Osteocyte (in vitro differentiated cells): ENCODE measurements around the gene APAF1. TPM values are rescaled to one million over a fixed set of nuclear protein-coding genes. Genes with fewer than 3 reads are reported as not detected.
A peak's percentile ranks its signal among the peaks of the same experiment; 100 is the strongest.

ENCODE experiments used
- DNase-seq: peaks from one replicate; pipeline ENCODE4 v3.0.0; 2021; ENCODE audit warnings: mixed read lengths; ENCODE audit not compliant: unreplicated experiment; ENCODE audit errors: extremely low spot score
- H3K27ac Mint-ChIP-seq: one replicate; pipeline ENCODE4 v1.8.0; 2021; ENCODE audit warnings: mild to moderate bottlenecking, mixed read lengths; ENCODE audit not compliant: unreplicated experiment
- H3K27me3 Mint-ChIP-seq: one replicate; pipeline ENCODE4 v1.8.0; 2021; ENCODE audit warnings: mixed read lengths; ENCODE audit not compliant: unreplicated experiment
- H3K36me3 Mint-ChIP-seq: one replicate; pipeline ENCODE4 v1.8.0; 2021; ENCODE audit warnings: mixed read lengths; ENCODE audit not compliant: unreplicated experiment
- H3K4me1 Mint-ChIP-seq: one replicate; pipeline ENCODE4 v1.8.0; 2021; ENCODE audit warnings: mixed read lengths; ENCODE audit not compliant: unreplicated experiment
- H3K4me3 Mint-ChIP-seq: one replicate; pipeline ENCODE4 v1.8.0; 2021; ENCODE audit warnings: mild to moderate bottlenecking, moderate library complexity, mixed read lengths; ENCODE audit not compliant: unreplicated experiment
- H3K9me3 Mint-ChIP-seq: one replicate; pipeline ENCODE4 v1.8.0; 2021; ENCODE audit warnings: mixed read lengths; ENCODE audit not compliant: unreplicated experiment
- CTCF ChIP-seq: fragments of 200-600 bp; sonication (generic); IDR thresholded peaks from 2 replicates; pipeline ENCODE4 v1.5.0; 2021; ENCODE audit warnings: antibody characterized with exemption, mild to moderate bottlenecking, moderate library complexity
- total RNA-seq: library from RNA; stranded (reverse); gene quantifications from 2 replicates; pipeline ENCODE4 v1.2.1, GENCODE V29; 2021

Gene APAF1
- total RNA-seq, 1 donor from 2014 or later = 14.4 TPM

GRCh38 chr12:98698603-98699463 is 53.7 kb downstream of the APAF1 start:
- no peak for DNase-seq
- Mint-ChIP-seq H3K9me3 (peaks cover 4% of the 10 kb centered on the region), H3K4me1 (peaks cover 23% of the 10 kb centered on the region), H3K27ac (no peak overlapping the region), H3K27me3 (no peaks in the 10 kb centered on the region), H3K36me3 (peaks cover 28% of the 10 kb centered on the region), H3K4me3 (no peak overlapping the region)
- TF ChIP-seq CTCF = no peak

GRCh38 chr12:98699586-98699985 is 54.5 kb downstream of the APAF1 start:
- Mint-ChIP-seq H3K4me3 (no peak overlapping the region), H3K9me3 (no peaks in the 10 kb centered on the region), H3K27me3 (no peaks in the 10 kb centered on the region), H3K36me3 (peaks cover 24% of the 10 kb centered on the region), H3K4me1 (peaks cover 23% of the 10 kb centered on the region), H3K27ac (no peak overlapping the region)
- no peak for DNase-seq
- no peak for TF ChIP-seq CTCF

- peaks cover 17% of the 10 kb centered on the region for H3K36me3 Mint-ChIP-seq
- H3K27me3 Mint-ChIP-seq = no peaks in the 10 kb centered on the region
- TF ChIP-seq CTCF = no peak
- H3K27ac Mint-ChIP-seq = peak overlapping the region; percentile 70
- peaks cover 21% of the 10 kb centered on the region for H3K4me1 Mint-ChIP-seq
- DNase-seq = no peak
- no peak overlapping the region for H3K4me3 Mint-ChIP-seq
- no peaks in the 10 kb centered on the region for H3K9me3 Mint-ChIP-seq
Measured at GRCh38 chr12:98701166-98701565, 56.1 kb downstream of the APAF1 start.

GRCh38 chr12:98709022-98709421 is 63.9 kb downstream of the APAF1 start:
- H3K27ac Mint-ChIP-seq = no peak overlapping the region
- H3K36me3 Mint-ChIP-seq = peaks cover 41% of the 10 kb centered on the region
- no peaks in the 10 kb centered on the region for H3K4me1 Mint-ChIP-seq
- DNase-seq = no peak
- H3K4me3 Mint-ChIP-seq = no peak overlapping the region
- no peaks in the 10 kb centered on the region for H3K27me3 Mint-ChIP-seq
- H3K9me3 Mint-ChIP-seq = no peaks in the 10 kb centered on the region
- TF ChIP-seq CTCF = no peak

GRCh38 chr12:98714426-98714825 is 69.3 kb downstream of the APAF1 start:
- Mint-ChIP-seq H3K4me3 (no peak overlapping the region), H3K27ac (no peak overlapping the region), H3K27me3 (no peaks in the 10 kb centered on the region), H3K4me1 (no peaks in the 10 kb centered on the region), H3K36me3 (peaks cover 49% of the 10 kb centered on the region), H3K9me3 (no peaks in the 10 kb centered on the region)
- no peak for TF ChIP-seq CTCF
- no peak for DNase-seq
